GM19372 (cell line): ENCODE measurements around the gene FSTL3.
"Not testable (repeated sequence)": the region's sequence is repeated elsewhere in the genome, so short reads cannot be mapped to it uniquely, and the experiment has no call there.

ENCODE experiments used
- ATAC-seq: cut with Tn5 transposase; IDR thresholded peaks from one replicate; pipeline ENCODE4 v1.9.1; 2021; ENCODE audit warnings: mild to moderate bottlenecking, low read depth, moderate library complexity; ENCODE audit not compliant: unreplicated experiment

The FSTL3 gene

GRCh38 chr19:676339-677105 lies at the start of gene FSTL3:
Gene FSTL3, plus strand, starts transcription at chr19:676392. Its CDS starts 32 bp downstream, at chr19:676424.
- ATAC-seq, result no peak

GRCh38 chr19:626566-626965 lies 49.6 kb upstream of the FSTL3 start:
- not testable (repeated sequence) for ATAC-seq

- no peak for ATAC-seq
These were observed 48.0 kb upstream of the FSTL3 start for GRCh38 chr19:628168-628567.

- ATAC-seq, result not testable (repeated sequence)
These were observed 46.7 kb upstream of the FSTL3 start for GRCh38 chr19:629515-629914.

GRCh38 chr19:629961-630714 lies 46.1 kb upstream of the FSTL3 start:
- ATAC-seq, result no peak

GRCh38 chr19:632579-633067 lies 43.6 kb upstream of the FSTL3 start:
- ATAC-seq, result peak; percentile 25

- ATAC-seq, result peak; percentile 92
These were observed 43.0 kb upstream of the FSTL3 start, which contains the start of gene POLRMT for GRCh38 chr19:633068-633785. Gene POLRMT, minus strand, starts transcription at chr19:633537. Its CDS starts 25 bp downstream, at chr19:633512.

- no peak for ATAC-seq
These were observed 42.2 kb upstream of the FSTL3 start for GRCh38 chr19:633786-634639.

- no peak for ATAC-seq
These were observed 41.1 kb upstream of the FSTL3 start for GRCh38 chr19:634975-635652.

GRCh38 chr19:638906-639252 lies 37.3 kb upstream of the FSTL3 start:
- ATAC-seq, result no peak

GRCh38 chr19:639253-640160 lies 36.7 kb upstream of the FSTL3 start, which contains the start of gene FGF22:
Gene FGF22, plus strand, starts transcription at chr19:639879. Its CDS starts 47 bp downstream, at chr19:639926.
- no peak for ATAC-seq

GRCh38 chr19:640161-640558 lies 36.0 kb upstream of the FSTL3 start:
- ATAC-seq, result no peak

GRCh38 chr19:640606-641189 lies 35.5 kb upstream of the FSTL3 start:
- no peak for ATAC-seq

- no peak for ATAC-seq
These were observed 34.5 kb upstream of the FSTL3 start for GRCh38 chr19:641702-642101.

- no peak for ATAC-seq
These were observed 33.1 kb upstream of the FSTL3 start for GRCh38 chr19:642767-643727.

- ATAC-seq, result no peak
These were observed 32.5 kb upstream of the FSTL3 start for GRCh38 chr19:643736-644135.

- no peak for ATAC-seq
These were observed 31.8 kb upstream of the FSTL3 start for GRCh38 chr19:644363-644762.
